ENCODE results near the gene CSKMT.
"Not testable (repeated sequence)": the region's sequence is repeated elsewhere in the genome, so short reads cannot be mapped to it uniquely, and the experiment has no call there.

The CSKMT gene

GRCh38 chr11:62656796-62657429 is 8.2 kb upstream of the CSKMT start:
- DNase-seq: no peak

- DNase-seq: no peak
Measured at GRCh38 chr11:62664405-62665074, 572 bp upstream of the CSKMT start.

DNA sequence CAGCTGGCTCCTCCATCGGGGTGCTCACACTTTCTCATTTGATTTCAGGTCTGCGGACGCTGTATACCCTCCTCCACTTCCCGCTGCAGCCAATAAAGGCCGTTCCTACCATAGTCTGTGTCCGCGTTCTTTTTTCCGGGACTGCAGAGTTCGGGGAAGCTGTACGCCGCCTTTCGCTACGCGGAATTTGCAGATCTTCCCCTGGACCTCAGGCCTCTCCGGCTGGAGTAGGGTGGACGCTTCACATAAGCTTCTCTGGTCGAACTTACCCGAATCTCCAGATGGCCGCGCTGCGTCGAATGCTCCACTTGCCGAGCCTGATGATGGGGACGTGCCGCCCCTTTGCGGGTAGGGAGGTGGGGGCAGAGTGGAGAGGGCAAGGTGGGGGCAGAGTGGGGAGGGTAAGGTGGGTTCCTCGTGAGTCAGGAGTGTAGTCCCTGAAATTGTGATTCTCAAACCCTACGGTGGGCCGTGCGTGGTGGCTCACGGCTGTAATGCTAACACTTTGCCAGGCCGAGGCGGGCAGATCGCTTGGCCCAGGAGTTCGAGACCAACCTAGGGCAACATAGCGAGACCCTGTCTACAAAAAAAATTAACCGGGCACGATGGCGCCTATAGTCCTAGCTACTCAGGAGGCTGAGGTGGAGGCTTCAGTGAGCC is 617 bp downstream of the CSKMT start:
- DNase-seq: no peak

GRCh38 chr11:62666259-62666926 is 1.3 kb downstream of the CSKMT start:
- DNase-seq: no peak

DNA sequence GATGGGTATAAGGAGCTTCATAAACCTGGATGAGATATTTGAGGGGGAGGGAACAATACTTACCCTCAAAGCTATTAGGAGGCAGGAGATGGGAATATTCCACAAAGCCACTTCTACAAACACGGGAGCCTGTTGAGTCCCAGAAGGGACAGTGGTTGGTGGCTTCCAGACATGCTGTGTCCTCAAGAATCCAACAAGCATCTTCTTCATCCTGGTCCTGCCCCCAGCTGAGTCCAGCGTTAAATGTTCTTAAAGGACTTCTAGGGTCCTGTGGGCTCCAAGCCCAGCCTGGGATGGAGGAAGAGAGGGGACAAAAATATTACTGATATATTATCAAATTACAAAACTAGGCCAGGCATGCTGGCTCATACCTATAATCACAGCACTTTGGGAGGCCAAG is 2.3 kb downstream of the CSKMT start:
- no peak for DNase-seq

- DNase-seq: no peak
Measured at GRCh38 chr11:62669420-62670161, 4.5 kb downstream of the CSKMT start.

DNA sequence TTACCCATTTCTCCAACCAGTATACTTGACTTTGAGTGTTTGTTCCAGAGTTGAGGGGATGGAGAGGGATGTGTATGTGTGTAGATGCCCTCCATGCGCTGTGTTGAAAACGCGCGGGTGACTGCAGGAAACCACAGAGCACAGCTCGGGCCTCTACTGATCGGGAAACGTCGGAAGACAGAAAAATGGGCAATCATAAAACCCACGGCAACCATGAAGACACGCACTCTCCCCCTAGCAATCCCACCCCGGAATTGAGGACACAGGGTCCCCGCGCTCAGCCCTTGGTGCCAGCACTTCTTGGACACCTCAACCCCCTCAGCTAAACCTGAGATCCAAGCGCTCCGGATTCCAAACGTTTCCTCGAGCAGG is 6.1 kb downstream of the CSKMT start:
- no peak for DNase-seq

- DNase-seq: no peak
Measured at GRCh38 chr11:62671608-62672389, 6.7 kb downstream of the CSKMT start, which contains the start of the genes LBHD1 and UQCC3. Gene LBHD1 (minus strand): TSS chr11:62672267. CDS start chr11:62670031, 2,236 bp downstream. Gene UQCC3 (plus strand): TSS chr11:62671673. CDS start chr11:62671746, 73 bp downstream.

DNA sequence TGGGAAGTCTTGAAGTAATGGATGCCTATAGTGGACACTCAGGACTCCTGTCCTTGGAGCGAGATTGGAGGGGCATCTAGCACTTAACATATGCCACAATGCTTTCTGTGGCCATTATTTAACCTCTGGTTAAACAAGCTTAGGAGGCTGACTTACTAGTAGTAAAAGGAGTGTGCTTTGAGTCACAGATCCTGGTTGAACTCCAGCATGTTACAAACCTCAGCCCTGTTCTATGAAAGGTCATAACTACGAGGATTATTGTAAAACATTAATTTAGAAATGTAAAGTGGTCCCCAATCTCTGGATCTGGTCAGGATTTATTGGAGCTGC is 8.0 kb downstream of the CSKMT start:
- DNase-seq: no peak

- not testable (repeated sequence) for DNase-seq
Measured at GRCh38 chr11:62675415-62675814, 10.3 kb downstream of the CSKMT start.

- DNase-seq: no peak
Measured at GRCh38 chr11:62676698-62677097, 11.6 kb downstream of the CSKMT start.

DNA sequence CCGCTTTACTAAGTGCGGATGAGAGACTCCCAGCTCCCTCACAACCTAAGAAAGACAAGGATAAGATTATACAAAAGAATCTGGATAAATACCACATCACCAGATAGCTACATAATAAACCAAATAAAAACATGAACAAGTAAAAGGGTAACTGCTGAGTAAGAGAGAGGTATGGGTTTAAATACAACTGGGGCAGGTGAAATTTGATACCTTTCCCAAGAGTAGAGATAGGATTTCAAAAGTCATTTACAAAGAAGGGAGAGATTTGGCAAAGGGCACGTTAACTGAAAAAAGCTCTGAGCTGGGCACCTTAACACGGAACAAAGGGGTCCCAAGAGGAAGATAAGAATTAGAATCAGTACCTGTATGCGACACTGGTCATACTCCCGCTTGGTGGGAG is 12.0 kb downstream of the CSKMT start:
- no peak for DNase-seq

DNA sequence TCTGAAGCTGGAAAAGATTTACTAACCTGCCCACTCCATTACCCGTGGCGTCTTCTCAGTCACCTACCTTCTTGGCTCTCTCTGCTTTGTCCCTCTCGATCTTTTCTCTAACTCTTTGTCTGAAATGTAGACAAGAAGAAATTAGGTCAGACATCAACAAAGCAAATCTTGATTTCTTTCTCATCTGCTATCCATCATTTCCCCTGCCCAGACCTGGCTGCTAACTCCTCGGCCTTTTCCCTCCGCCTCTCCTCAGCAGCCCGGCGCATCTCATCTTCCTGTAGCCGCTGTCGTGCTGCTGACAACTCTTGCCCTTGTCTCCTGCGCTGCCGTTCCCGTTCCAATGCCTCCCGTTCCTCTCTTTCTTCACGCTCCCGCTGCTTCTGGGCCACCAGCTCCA is 12.6 kb downstream of the CSKMT start:
- DNase-seq: no peak

GRCh38 chr11:62678433-62678769 is 13.3 kb downstream of the CSKMT start:
- no peak for DNase-seq

DNA sequence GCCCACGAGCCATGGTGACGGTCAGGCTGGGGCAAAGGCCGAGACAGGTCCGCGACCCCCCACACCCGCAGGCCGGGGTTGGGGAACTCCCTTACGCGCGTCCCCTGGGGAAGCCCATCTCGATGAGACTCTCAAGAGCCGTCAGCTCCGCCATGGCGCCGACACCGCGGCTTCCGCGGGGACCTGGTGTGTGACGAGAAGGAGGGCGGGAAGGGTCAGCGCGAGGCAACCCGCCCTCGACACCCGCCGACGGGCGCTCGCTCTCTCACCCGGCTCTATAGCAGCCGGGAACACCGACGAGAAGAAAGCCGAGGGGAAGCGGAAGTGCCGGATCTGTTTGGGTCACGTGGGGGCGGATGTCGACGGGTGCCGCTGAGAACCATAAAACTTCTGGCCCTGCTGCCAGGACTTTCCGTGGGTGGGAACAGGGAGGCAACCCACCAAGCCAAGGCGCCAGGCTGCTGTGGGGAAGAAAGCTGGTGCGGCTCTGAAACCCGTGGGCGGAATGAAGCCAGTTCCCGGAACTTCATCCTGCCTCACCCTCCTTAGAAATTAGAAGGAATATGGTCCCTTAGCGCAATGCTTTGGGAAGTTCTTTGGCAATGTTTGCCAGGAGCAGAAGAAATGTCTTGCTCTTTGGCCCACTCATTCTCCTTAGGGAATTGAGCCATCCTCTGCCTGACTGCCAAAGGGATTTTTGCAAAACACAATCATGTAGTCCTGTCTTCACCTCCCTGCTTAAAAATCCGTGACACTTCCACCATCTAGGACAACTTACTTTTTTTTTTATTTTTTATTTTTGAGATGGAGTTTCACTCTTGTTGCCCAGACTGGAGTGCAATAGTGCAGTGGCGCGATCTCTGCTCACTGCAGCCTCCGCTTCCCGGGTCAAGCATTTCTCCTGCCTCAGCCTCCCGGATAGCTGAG is 13.9 kb downstream of the CSKMT start, which contains the start of gene UBXN1:
UBXN1 (minus strand) TSS at position 304 of the 927 bp plus-strand sequence; CDS start at position 154, 150 bp downstream.
- no peak for DNase-seq

DNA sequence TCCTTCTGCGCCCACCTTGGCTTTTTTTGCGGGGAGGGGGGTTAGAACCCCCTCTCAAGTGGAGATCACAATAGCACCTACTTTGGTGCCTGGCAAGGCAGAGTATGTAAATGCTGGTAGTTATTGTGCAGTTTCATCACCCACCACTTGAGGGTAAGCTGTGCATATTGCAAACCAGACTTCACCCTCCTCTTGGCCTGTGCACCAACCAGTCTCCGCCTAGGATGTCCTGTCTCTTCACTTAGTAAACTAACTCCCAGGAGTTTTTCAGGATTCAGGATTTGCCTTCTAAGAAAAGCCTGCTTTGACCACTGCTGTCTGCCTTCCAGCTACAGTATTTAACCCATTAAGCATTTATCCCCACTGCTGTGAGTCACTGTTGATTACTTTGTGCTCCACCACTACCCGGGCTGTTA is 15.7 kb downstream of the CSKMT start:
- DNase-seq: no peak

DNA sequence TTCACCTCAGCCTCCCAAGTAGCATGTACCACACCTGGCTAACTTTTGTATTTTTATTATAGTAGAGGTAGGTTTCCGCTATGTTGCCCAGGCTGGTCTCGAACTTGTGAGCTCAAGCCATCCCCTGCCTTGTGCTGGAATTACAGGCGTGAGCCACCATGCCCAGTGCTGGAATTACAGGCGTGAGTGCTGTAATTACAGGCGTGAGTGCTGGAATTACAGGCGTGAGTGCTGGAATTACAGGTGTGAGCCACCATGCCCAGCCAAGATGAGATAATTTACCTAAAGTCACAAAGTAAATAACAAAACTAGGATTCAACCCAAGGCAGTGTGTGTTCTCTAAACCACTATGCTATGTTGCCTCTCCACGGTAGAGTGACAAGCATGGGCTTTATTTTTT is 17.4 kb downstream of the CSKMT start:
- no peak for DNase-seq

DNA sequence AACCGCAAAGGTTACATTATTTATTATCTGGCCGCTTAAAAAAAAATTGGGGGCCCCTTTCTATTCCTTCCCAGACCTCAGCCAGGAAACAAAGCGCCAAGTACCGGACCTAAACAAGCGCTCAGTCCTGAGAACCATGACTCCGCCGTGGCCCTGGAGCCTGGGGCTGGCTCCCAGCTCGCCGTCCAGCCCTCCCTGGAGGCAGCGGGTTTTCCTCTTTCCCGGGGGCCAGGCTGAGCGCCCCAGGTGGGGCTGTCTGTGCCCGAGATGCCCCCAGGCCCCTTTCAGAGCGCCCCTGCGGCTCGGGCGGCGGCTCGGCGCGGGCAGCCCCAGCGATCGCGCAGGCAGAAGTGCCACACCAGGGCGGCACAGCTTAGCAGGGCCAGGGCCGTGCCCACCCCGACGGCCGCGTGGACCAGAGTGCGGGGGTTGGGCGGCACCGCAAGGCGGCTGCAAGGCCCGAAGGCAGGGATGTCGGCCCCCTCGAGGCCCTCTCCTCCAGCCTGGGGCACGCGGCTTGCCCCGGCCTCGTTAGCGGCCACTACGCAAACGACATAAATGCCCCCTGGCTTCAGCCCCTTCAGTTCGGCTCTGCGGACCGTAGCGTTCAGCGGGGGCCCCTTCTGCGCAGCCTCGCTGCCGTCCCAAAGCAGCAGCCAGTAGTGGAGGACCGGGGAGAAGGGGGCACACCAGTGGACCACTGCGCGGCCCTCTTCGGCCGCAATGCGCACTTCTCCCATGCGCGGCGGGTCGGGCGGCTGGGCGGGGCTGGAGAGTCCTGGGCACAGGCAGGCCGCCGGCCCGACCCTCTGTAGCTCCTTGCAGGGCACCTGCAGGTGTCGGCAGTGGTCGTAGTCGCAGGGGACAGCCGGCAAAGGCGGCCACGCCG is 22.6 kb downstream of the CSKMT start:
- DNase-seq: no peak

DNA sequence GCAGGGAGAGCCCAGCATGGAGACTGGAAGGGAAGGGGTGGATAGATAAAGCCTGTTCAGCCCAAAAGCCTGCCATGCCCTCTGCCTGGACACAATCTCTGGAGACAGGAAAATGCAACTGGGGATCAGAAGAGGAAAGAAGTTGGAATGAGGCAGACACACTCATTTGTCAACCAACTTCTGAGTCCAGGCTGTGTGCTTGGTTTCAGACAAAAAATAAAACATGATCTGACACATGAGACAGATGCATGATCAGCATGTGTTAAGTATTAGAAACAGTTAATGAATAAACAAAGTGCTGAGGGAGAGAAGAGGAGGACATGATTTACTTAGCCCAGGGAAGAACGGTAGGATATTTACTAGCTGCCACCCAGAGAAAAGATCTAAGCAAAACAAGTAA is 23.4 kb downstream of the CSKMT start:
- DNase-seq: no peak
